ENCODE results near the gene TMEM82.

TMEM82 gene

GRCh38 chr1:15727021-15727420, 15.3 kb upstream of the TMEM82 start:
- no peak for TF ChIP-seq TAF1 (IDR thresholded peaks at IDR 0.05; ENCODE audit: low read depth, low read length)
- TF ChIP-seq SPI1 (IDR thresholded peaks at IDR 0.05; ENCODE audit: low read depth, low read length), result no peak
- no peak for TF ChIP-seq POLR2AphosphoS5 (IDR thresholded peaks at IDR 0.05; ENCODE audit: low read depth, low read length)
- no peak for TF ChIP-seq POLR2A (IDR thresholded peaks at IDR 0.05; ENCODE audit: low read depth, low read length)
- TF ChIP-seq POU2F2 (IDR thresholded peaks at IDR 0.05; ENCODE audit: low read depth, low read length), result no peak
- no peak for TF ChIP-seq PAX5 (IDR thresholded peaks at IDR 0.05; ENCODE audit: insufficient read depth, low read length, severe bottlenecking)
- no peak for FAIRE-seq
- no peak for DNase-seq (ENCODE audit: insufficient read length, low spot score)

- no peak for DNase-seq (ENCODE audit: insufficient read length, low spot score)
- TF ChIP-seq TAF1 (IDR thresholded peaks at IDR 0.05; ENCODE audit: low read depth, low read length) (no peak), POU2F2 (IDR thresholded peaks at IDR 0.05; ENCODE audit: low read depth, low read length) (no peak), POLR2AphosphoS5 (IDR thresholded peaks at IDR 0.05; ENCODE audit: low read depth, low read length) (no peak), PAX5 (IDR thresholded peaks at IDR 0.05; ENCODE audit: insufficient read depth, low read length, severe bottlenecking) (no peak), SPI1 (IDR thresholded peaks at IDR 0.05; ENCODE audit: low read depth, low read length) (no peak)
- no peak for FAIRE-seq
Observed at GRCh38 chr1:15727424-15727823, 14.9 kb upstream of the TMEM82 start.

GRCh38 chr1:15727866-15728534, 14.3 kb upstream of the TMEM82 start:
- FAIRE-seq (no peak), DNase-seq (ENCODE audit: insufficient read length, low spot score) (no peak)
- TF ChIP-seq PAX5 (IDR thresholded peaks at IDR 0.05; ENCODE audit: insufficient read depth, low read length, severe bottlenecking) (no peak), POLR2AphosphoS5 (IDR thresholded peaks at IDR 0.05; ENCODE audit: low read depth, low read length) (peak; percentile 36; the same call in 1 of the 2 replicates)

GRCh38 chr1:15728937-15729657, 13.2 kb upstream of the TMEM82 start:
- no peak for DNase-seq (ENCODE audit: insufficient read length, low spot score)
- TF ChIP-seq TAF1 (IDR thresholded peaks at IDR 0.05; ENCODE audit: low read depth, low read length) (no peak), POLR2A (IDR thresholded peaks at IDR 0.05; ENCODE audit: low read depth, low read length) (no peak; the same call in 1 of the 2 replicates), POU2F2 (IDR thresholded peaks at IDR 0.05; ENCODE audit: low read depth, low read length) (no peak), SPI1 (IDR thresholded peaks at IDR 0.05; ENCODE audit: low read depth, low read length) (no peak), PAX5 (IDR thresholded peaks at IDR 0.05; ENCODE audit: insufficient read depth, low read length, severe bottlenecking) (no peak), POLR2AphosphoS5 (IDR thresholded peaks at IDR 0.05; ENCODE audit: low read depth, low read length) (no peak)
- no peak for FAIRE-seq

GRCh38 chr1:15730423-15730822, 11.9 kb upstream of the TMEM82 start:
- no peak for DNase-seq (ENCODE audit: insufficient read length, low spot score)
- no peak for FAIRE-seq
- no peak for TF ChIP-seq TAF1 (IDR thresholded peaks at IDR 0.05; ENCODE audit: low read depth, low read length)
- no peak for TF ChIP-seq POU2F2 (IDR thresholded peaks at IDR 0.05; ENCODE audit: low read depth, low read length)

- DNase-seq (ENCODE audit: insufficient read length, low spot score) (no peak), FAIRE-seq (no peak)
- TF ChIP-seq POU2F2 (IDR thresholded peaks at IDR 0.05; ENCODE audit: low read depth, low read length), result no peak
- no peak for TF ChIP-seq POLR2AphosphoS5 (IDR thresholded peaks at IDR 0.05; ENCODE audit: low read depth, low read length)
- TF ChIP-seq PAX5 (IDR thresholded peaks at IDR 0.05; ENCODE audit: insufficient read depth, low read length, severe bottlenecking), result no peak
- TF ChIP-seq POLR2A (IDR thresholded peaks at IDR 0.05; ENCODE audit: low read depth, low read length), result no peak
- TF ChIP-seq TAF1 (IDR thresholded peaks at IDR 0.05; ENCODE audit: low read depth, low read length), result no peak
- TF ChIP-seq SPI1 (IDR thresholded peaks at IDR 0.05; ENCODE audit: low read depth, low read length), result no peak
Observed at GRCh38 chr1:15730936-15731335, 11.4 kb upstream of the TMEM82 start.

- no peak for FAIRE-seq
- no peak for TF ChIP-seq POLR2A (IDR thresholded peaks at IDR 0.05; ENCODE audit: low read depth, low read length)
- no peak for TF ChIP-seq POU2F2 (IDR thresholded peaks at IDR 0.05; ENCODE audit: low read depth, low read length)
- no peak for TF ChIP-seq SPI1 (IDR thresholded peaks at IDR 0.05; ENCODE audit: low read depth, low read length)
- TF ChIP-seq PAX5 (IDR thresholded peaks at IDR 0.05; ENCODE audit: insufficient read depth, low read length, severe bottlenecking), result no peak
- TF ChIP-seq POLR2AphosphoS5 (IDR thresholded peaks at IDR 0.05; ENCODE audit: low read depth, low read length), result no peak
- no peak for TF ChIP-seq TAF1 (IDR thresholded peaks at IDR 0.05; ENCODE audit: low read depth, low read length)
- no peak for DNase-seq (ENCODE audit: insufficient read length, low spot score)
Observed at GRCh38 chr1:15731735-15732685, 10.3 kb upstream of the TMEM82 start.

- DNase-seq (ENCODE audit: insufficient read length, low spot score), result no peak
- FAIRE-seq, result no peak
- TF ChIP-seq PAX5 (IDR thresholded peaks at IDR 0.05; ENCODE audit: insufficient read depth, low read length, severe bottlenecking) (no peak), POU2F2 (IDR thresholded peaks at IDR 0.05; ENCODE audit: low read depth, low read length) (no peak), POLR2A (IDR thresholded peaks at IDR 0.05; ENCODE audit: low read depth, low read length) (no peak)
Observed at GRCh38 chr1:15732686-15733081, 9.6 kb upstream of the TMEM82 start.

- FAIRE-seq (no peak), DNase-seq (ENCODE audit: insufficient read length, low spot score) (no peak)
- no peak for TF ChIP-seq PAX5 (IDR thresholded peaks at IDR 0.05; ENCODE audit: insufficient read depth, low read length, severe bottlenecking)
Observed at GRCh38 chr1:15733218-15733725, 9.0 kb upstream of the TMEM82 start.
